C4-2B (cell line): ENCODE results near the gene SEPTIN2.

Experiments
- ZFX ChIP-seq: fragments of 450-650 bp; IDR thresholded peaks from 2 replicates; pipeline ENCODE4 v1.6.1; 2017
- TF ChIP-seq, protein P1 (sequence below): fragments of 450-650 bp; conservative IDR thresholded peaks from 2 replicates; pipeline ENCODE4 v1.5.1; 2017; ENCODE audit warnings: mild to moderate bottlenecking

DNA sequence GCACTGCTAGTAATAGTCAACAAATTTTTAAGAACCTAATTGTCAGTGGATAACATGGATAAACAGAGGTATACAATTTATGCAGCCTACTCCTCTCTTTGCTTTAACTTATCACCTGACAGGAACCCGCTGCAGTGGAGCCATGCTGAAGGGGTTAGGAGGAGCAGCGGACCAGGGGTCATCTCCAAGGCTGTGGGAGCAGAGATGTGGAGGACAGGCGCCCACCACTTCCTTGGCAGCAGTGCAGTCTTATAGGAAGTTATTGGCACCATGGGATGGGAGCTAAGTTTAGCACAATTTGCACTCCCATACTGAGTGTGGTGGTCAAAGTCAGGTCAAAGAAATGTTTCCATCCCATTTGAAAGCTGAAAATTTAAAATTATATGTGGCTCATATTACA, 35.9 kb upstream of the SEPTIN2 start:
- TF ChIP-seq, protein P1, sequence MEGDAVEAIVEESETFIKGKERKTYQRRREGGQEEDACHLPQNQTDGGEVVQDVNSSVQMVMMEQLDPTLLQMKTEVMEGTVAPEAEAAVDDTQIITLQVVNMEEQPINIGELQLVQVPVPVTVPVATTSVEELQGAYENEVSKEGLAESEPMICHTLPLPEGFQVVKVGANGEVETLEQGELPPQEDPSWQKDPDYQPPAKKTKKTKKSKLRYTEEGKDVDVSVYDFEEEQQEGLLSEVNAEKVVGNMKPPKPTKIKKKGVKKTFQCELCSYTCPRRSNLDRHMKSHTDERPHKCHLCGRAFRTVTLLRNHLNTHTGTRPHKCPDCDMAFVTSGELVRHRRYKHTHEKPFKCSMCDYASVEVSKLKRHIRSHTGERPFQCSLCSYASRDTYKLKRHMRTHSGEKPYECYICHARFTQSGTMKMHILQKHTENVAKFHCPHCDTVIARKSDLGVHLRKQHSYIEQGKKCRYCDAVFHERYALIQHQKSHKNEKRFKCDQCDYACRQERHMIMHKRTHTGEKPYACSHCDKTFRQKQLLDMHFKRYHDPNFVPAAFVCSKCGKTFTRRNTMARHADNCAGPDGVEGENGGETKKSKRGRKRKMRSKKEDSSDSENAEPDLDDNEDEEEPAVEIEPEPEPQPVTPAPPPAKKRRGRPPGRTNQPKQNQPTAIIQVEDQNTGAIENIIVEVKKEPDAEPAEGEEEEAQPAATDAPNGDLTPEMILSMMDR, result no peak
- no peak for TF ChIP-seq ZFX
